K562 (cell line): Measurements from ENCODE around the gene VAMP4. TPM values are rescaled to one million over a fixed set of nuclear protein-coding genes. Genes with fewer than 3 reads are reported as not detected.

Experiments
- EWSR1 ChIP-seq: fragments of 450-650 bp; IDR thresholded peaks from 2 replicates; pipeline ENCODE4 v1.6.1; 2018; ENCODE audit warnings: borderline replicate concordance, mild to moderate bottlenecking, low read depth, moderate library complexity; ENCODE audit not compliant: partially characterized antibody
- MYNN ChIP-seq, 2 experiments: sonication (generic); formaldehyde crosslinking in 1 of 2; IDR thresholded peaks; 2 replicates each; pipeline versions ENCODE4 v1.5.0 to v1.6.1; 2016 to 2020; ENCODE audit warnings: antibody characterized with exemption in 1 of 2, missing genetic modification reagents in 1 of 2
- PPARD ChIP-seq: fragments of 250-450 bp; sonication (Bioruptor Pico); IDR thresholded peaks from 2 replicates; pipeline ENCODE4 v1.8.0; 2022; ENCODE audit warnings: inconsistent platforms, mild to moderate bottlenecking, moderate library complexity
- REST ChIP-seq, 2 experiments: fragments of 450-650 bp; formaldehyde crosslinking in 1 of 2; IDR thresholded peaks; 2 replicates each; pipeline versions ENCODE4 v1.4.0 to v1.6.1; 2014 to 2020; ENCODE audit warnings: mild to moderate bottlenecking in 2 of 2, borderline replicate concordance in 1 of 2, low read depth in 1 of 2
- SAFB2 ChIP-seq: fragments of 200-400 bp; formaldehyde crosslinking; IDR thresholded peaks from 2 replicates; pipeline ENCODE4 v1.6.1; 2018; ENCODE audit warnings: borderline replicate concordance, low read length, low read depth, moderate library complexity; ENCODE audit not compliant: severe bottlenecking
- TCF7 ChIP-seq: sonication (generic); IDR thresholded peaks from 2 replicates; pipeline ENCODE4 v1.6.1; 2016; ENCODE audit warnings: antibody characterized with exemption, borderline replicate concordance
- ZNF197 ChIP-seq: fragments of 200-800 bp; sonication (Bioruptor generic); IDR thresholded peaks from 2 replicates; pipeline ENCODE4 v1.6.1; 2016; ENCODE audit warnings: low read depth, missing genetic modification characterization, missing compliant biosample characterization
- polyA plus RNA-seq, 8 experiments: library from polyadenylated mRNA; depleted of rRNA in 4 of 8; stranded (reverse) in 5 of 8; unstranded in 3 of 8; fragments of >200 nt; fragmentation: Nextera tagmentation in 2 of 8; fragmentation: Illumina TruSeq in 1 of 8; extraction: Ambion mirVana in 2 of 8; extraction: Trizol in 1 of 8; gene quantifications; 2 replicates each; pipeline versions ENCODE4 v1.2.1 to v1.2.3, GENCODE V29; 2011 to 2014; ENCODE audit warnings: inconsistent platforms in 1 of 8, missing spikeins in 1 of 8
- total RNA-seq, 7 experiments: library from RNA; depleted of rRNA in 6 of 7; stranded (reverse); fragments of >200 nt in 6 of 7; fragmentation: Illumina TruSeq in 2 of 7; extraction: Trizol in 2 of 7; gene quantifications; 2 replicates each; pipeline versions ENCODE4 v1.2.1 to v1.2.3, GENCODE V29; 2011 to 2021; ENCODE audit warnings: low replicate concordance in 1 of 7

Gene VAMP4
- total and polyA plus RNA-seq, 9 of the 15 experiments (the other 6 are each of a cell fraction or from before 2014, with no cell fraction given) = 3.3 to 21.4 (median 11.9) TPM

- TF ChIP-seq REST (IDR thresholded peaks at IDR 0.05; ENCODE audit: borderline replicate concordance) (peak; percentile 19; the same call in 1 of the 2 replicates), REST (CRISPR knock-in tag; IDR thresholded peaks at IDR 0.05; ENCODE audit: low read depth) (no peak), EWSR1 (no peak), ZNF197 (CRISPR knock-in tag) (no peak), PPARD (no peak), TCF7 (no peak), MYNN (IDR thresholded peaks at IDR 0.05) (no peak), MYNN (CRISPR knock-in tag; IDR thresholded peaks at IDR 0.05) (no peak), SAFB2 (no peak)
Observed at GRCh38 chr1:171715813-171716251, 26.0 kb downstream of the VAMP4 start (continued).
